HepG2 (cell line): ENCODE results near the gene CTRL.

Source experiments
- TARDBP ChIP-seq: sonication (generic); formaldehyde crosslinking; IDR thresholded peaks from 2 replicates; pipeline ENCODE4 v1.8.0; 2022; ENCODE audit warnings: mild to moderate bottlenecking, missing genetic modification reagents
- TF ChIP-seq, protein P1 (sequence below): sonication (generic); formaldehyde crosslinking; IDR thresholded peaks from 2 replicates; pipeline ENCODE4 v1.5.0; 2020; ENCODE audit warnings: mild to moderate bottlenecking, missing genetic modification reagents, moderate library complexity

DNA sequence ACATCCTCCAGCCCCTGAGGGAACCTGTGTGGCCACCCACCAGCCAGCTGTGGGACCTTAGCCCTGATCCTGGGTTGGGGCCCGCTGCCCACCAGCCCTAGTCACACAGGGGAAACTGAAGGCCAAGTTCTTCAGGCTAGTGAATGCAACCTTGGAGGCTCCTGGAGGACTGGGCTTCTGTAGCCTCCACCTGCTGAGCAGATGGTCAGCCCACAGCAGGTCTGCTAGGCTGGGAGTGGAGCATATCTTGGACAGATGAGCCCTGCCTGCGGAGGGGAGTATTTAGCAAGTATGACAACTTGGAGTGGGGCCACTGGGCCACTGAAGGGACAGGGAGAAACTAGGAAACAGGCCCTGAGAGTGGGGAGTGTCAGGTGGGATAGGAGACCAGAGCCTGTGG is 44.5 kb upstream of the CTRL start:
- TF ChIP-seq TARDBP = no peak
- TF ChIP-seq, protein P1, sequence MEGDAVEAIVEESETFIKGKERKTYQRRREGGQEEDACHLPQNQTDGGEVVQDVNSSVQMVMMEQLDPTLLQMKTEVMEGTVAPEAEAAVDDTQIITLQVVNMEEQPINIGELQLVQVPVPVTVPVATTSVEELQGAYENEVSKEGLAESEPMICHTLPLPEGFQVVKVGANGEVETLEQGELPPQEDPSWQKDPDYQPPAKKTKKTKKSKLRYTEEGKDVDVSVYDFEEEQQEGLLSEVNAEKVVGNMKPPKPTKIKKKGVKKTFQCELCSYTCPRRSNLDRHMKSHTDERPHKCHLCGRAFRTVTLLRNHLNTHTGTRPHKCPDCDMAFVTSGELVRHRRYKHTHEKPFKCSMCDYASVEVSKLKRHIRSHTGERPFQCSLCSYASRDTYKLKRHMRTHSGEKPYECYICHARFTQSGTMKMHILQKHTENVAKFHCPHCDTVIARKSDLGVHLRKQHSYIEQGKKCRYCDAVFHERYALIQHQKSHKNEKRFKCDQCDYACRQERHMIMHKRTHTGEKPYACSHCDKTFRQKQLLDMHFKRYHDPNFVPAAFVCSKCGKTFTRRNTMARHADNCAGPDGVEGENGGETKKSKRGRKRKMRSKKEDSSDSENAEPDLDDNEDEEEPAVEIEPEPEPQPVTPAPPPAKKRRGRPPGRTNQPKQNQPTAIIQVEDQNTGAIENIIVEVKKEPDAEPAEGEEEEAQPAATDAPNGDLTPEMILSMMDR (CRISPR knock-in tag) = no peak
